Measurements from ENCODE around the gene INSIG2. TPM values are rescaled to one million over a fixed set of nuclear protein-coding genes. Genes with fewer than 3 reads are reported as not detected.

INSIG2 gene
- total RNA-seq, 8 experiments from 2014 or later, result 5.0 to 28.9 (median 15.2) TPM

- Histone ChIP-seq H3K27ac (no peak overlapping the region), H3K4me1 (replicated peaks in 1 of 2) (no peaks in the 10 kb centered on the region), H3K4me3 (no peak overlapping the region)
- no peak for ATAC-seq (replicated peaks in 6 of 8)
- in situ Hi-C loops (cut with MboI; ENCODE audit: low pct_unique_long_range_greater_than_20kb in 2 of 9, low sequenced_read_pairs in 9 of 9, unreplicated experiment in 9 of 9), result loop anchor here in 1 of 9 experiments (25.0 kb wide), 1 partner anchor 116 kb away; no protein-coding TSS in a partner anchor
- 11 to 100% (median 62%) methylated on average over 1 to 4 of the region's 4 CpGs for WGBS, 10 experiments
Observed at GRCh38 chr2:118153433-118153832, 65.2 kb downstream of the INSIG2 start.

- Histone ChIP-seq H3K4me3 (no peak overlapping the region), H3K27ac (no peak overlapping the region), H3K4me1 (replicated peaks in 1 of 2) (no peaks in the 10 kb centered on the region)
- no peak for ATAC-seq (replicated peaks in 6 of 8)
- in situ Hi-C loops (cut with MboI; ENCODE audit: low pct_unique_long_range_greater_than_20kb in 2 of 9, low sequenced_read_pairs in 9 of 9, unreplicated experiment in 9 of 9), result loop anchor here in 1 of 9 experiments (25.0 kb wide), 1 partner anchor 117 kb away; no protein-coding TSS in a partner anchor
- 50 to 100% (median 89%) methylated on average over 1 to 2 of the region's 2 CpGs; no CpG with 5 or more reads in 1 of the 10 experiments for WGBS, 10 experiments
Observed at GRCh38 chr2:118154176-118154575, 65.9 kb downstream of the INSIG2 start.

Other genes with a start within 250 kb of the INSIG2 start
- gene CCDC93, start 74.4 kb upstream of the INSIG2 start, total RNA-seq, result 100 to 1,000 TPM in 1 of 8 experiments, 10 to 100 TPM in 7; 13.3 to 201 (median 35.0) TPM